Measurements from ENCODE around the gene CARS2.
"Not testable (repeated sequence)": the region's sequence is repeated elsewhere in the genome, so short reads cannot be mapped to it uniquely, and the experiment has no call there.

The CARS2 gene

GRCh38 chr13:110664673-110665072 is 41.2 kb downstream of the CARS2 start:
- TF ChIP-seq CTCF (IDR thresholded peaks at IDR 0.05; ENCODE audit: low read depth, low read length), result no peak
- Histone ChIP-seq H3K4me3 (ENCODE audit: low read depth, low read length) (no peak overlapping the region), H3K36me3 (peaks cover 43% of the 10 kb centered on the region), H3K4me1 (no peaks in the 10 kb centered on the region), H3K9me3 (no peaks in the 10 kb centered on the region), H3K27me3 (no peaks in the 10 kb centered on the region)
- no peak for DNase-seq

GRCh38 chr13:110664041-110664440 is 41.9 kb downstream of the CARS2 start:
- no peak overlapping the region for H3K4me3 ChIP-seq (ENCODE audit: low read depth, low read length)
- H3K9me3 ChIP-seq, result no peaks in the 10 kb centered on the region
- TF ChIP-seq CTCF (IDR thresholded peaks at IDR 0.05; ENCODE audit: low read depth, low read length), result no peak
- H3K4me1 ChIP-seq, result no peaks in the 10 kb centered on the region
- no peaks in the 10 kb centered on the region for H3K27me3 ChIP-seq
- peaks cover 38% of the 10 kb centered on the region for H3K36me3 ChIP-seq
- DNase-seq, result no peak

- DNase-seq, result no peak
- Histone ChIP-seq H3K36me3 (peaks cover 33% of the 10 kb centered on the region), H3K4me3 (ENCODE audit: low read depth, low read length) (no peak overlapping the region), H3K9me3 (no peaks in the 10 kb centered on the region), H3K27me3 (no peaks in the 10 kb centered on the region), H3K4me1 (no peaks in the 10 kb centered on the region)
- no peak for TF ChIP-seq CTCF (IDR thresholded peaks at IDR 0.05; ENCODE audit: low read depth, low read length)
These were observed 42.4 kb downstream of the CARS2 start for GRCh38 chr13:110663491-110663890.

- no peak overlapping the region for H3K4me3 ChIP-seq (ENCODE audit: low read depth, low read length)
- H3K27me3 ChIP-seq, result no peaks in the 10 kb centered on the region
- no peaks in the 10 kb centered on the region for H3K4me1 ChIP-seq
- TF ChIP-seq CTCF (IDR thresholded peaks at IDR 0.05; ENCODE audit: low read depth, low read length), result no peak
- peaks cover 33% of the 10 kb centered on the region for H3K36me3 ChIP-seq
- no peak for DNase-seq
- H3K9me3 ChIP-seq, result no peaks in the 10 kb centered on the region
These were observed 43.0 kb downstream of the CARS2 start for GRCh38 chr13:110662777-110663443.

- Histone ChIP-seq H3K4me3 (ENCODE audit: low read depth, low read length) (no peak overlapping the region), H3K36me3 (peaks cover 31% of the 10 kb centered on the region), H3K9me3 (no peaks in the 10 kb centered on the region), H3K27me3 (no peaks in the 10 kb centered on the region), H3K4me1 (no peaks in the 10 kb centered on the region)
- TF ChIP-seq CTCF (IDR thresholded peaks at IDR 0.05; ENCODE audit: low read depth, low read length), result no peak
- no peak for DNase-seq
These were observed 43.8 kb downstream of the CARS2 start for GRCh38 chr13:110662091-110662490.

GRCh38 chr13:110661256-110661655 is 44.7 kb downstream of the CARS2 start:
- H3K4me1 ChIP-seq, result no peaks in the 10 kb centered on the region
- H3K9me3 ChIP-seq, result no peaks in the 10 kb centered on the region
- no peak overlapping the region for H3K4me3 ChIP-seq (ENCODE audit: low read depth, low read length)
- TF ChIP-seq CTCF (IDR thresholded peaks at IDR 0.05; ENCODE audit: low read depth, low read length), result no peak
- no peak for DNase-seq
- H3K36me3 ChIP-seq, result peaks cover 24% of the 10 kb centered on the region
- no peaks in the 10 kb centered on the region for H3K27me3 ChIP-seq

GRCh38 chr13:110658218-110658911 is 47.6 kb downstream of the CARS2 start:
- H3K9me3 ChIP-seq; H3K4me3 ChIP-seq (ENCODE audit: low read depth, low read length); H3K4me1 ChIP-seq; H3K27me3 ChIP-seq; DNase-seq: not testable (repeated sequence)
- peaks cover 23% of the 10 kb centered on the region for H3K36me3 ChIP-seq
